GM19238 (cell line): ENCODE results near the gene PHLDA3.

Experiments used
- DNase-seq: peaks from one replicate; pipeline ENCODE4 v3.0.0; 2011; ENCODE audit warnings: low spot score; ENCODE audit not compliant: insufficient read length

PHLDA3 gene

GRCh38 chr1:201430776-201431175 is 38.2 kb downstream of the PHLDA3 start:
- DNase-seq = no peak

DNA sequence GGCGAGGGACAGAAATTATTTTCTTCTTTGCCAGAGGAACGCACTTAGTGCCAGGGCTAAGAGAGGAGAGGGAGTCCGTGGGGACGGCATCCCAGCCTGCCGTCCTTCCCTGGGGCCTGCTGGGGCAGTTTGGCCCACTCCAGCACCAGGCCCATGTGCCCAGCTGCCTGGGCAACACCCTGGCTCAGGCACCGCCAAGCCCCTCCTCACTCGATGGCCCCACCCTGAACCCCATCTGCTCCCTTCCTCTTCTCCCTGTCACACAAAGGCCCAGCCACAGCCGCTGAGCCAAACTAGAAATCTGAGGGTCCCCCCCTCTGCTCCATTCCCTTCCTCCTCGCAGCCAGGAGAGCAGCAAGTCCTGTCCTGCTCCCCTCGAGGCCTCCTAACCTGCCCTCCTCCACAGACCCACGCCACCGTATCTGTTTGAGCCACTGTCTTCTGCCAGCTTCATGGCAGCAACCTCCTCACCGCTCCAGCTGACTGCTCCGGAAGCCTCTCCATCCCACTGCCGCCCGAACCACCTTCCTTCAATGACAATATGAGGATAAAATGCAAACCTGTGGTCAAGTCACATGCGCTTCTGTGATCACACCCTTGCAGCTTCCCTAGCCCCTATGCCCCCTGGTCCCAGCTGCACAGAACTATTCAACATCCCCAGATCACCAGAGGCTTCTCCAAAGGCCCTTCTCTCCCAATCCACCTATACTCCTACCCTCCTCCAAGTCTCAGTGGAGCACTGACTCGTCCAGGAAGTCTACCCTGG is 39.1 kb downstream of the PHLDA3 start:
- DNase-seq = no peak

GRCh38 chr1:201427963-201428362 is 41.0 kb downstream of the PHLDA3 start:
- no peak for DNase-seq

GRCh38 chr1:201426479-201427310 is 42.3 kb downstream of the PHLDA3 start:
- DNase-seq = no peak

DNA sequence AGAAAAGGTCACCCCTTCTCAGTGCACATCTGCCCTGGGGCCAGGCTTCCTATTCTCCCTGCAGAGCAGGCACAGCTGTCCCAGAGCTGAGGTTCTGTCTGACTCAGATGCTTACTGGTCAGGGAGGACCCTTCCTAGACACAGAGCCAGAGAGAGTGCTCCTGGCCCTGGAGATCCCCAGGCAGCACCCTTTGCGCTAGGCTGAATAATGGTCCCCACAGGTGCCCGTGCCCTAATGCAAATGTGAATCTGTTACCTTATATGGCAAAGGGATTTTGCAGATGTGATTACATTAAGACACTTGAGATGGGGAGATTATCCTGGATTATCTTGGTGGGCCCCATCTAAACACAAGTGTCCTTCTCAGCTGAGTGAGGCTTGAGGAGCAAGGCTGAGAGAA is 44.8 kb downstream of the PHLDA3 start:
- no peak for DNase-seq

DNA sequence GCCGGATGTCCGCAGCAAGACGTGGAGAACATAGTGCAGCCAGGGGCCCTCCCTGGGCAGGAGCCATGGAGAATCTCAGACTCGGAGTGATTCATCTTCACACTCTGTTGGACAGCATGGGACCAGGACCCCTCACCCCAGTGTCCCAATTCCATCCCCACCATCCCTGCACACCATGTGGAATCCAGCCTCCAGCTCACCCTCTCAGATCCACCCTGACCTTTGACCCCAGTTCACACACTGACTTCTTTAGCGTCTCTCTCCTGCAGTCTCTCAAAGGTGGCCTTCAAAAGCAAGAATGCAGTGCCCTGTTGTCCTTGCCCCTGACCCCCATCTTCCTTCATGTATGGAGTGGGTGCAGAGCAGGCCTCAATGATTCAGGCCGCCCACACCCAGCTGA is 45.3 kb downstream of the PHLDA3 start:
- no peak for DNase-seq

GRCh38 chr1:201422436-201423030 is 46.5 kb downstream of the PHLDA3 start:
- no peak for DNase-seq

GRCh38 chr1:201422026-201422425 is 47.0 kb downstream of the PHLDA3 start:
- DNase-seq = no peak

DNA sequence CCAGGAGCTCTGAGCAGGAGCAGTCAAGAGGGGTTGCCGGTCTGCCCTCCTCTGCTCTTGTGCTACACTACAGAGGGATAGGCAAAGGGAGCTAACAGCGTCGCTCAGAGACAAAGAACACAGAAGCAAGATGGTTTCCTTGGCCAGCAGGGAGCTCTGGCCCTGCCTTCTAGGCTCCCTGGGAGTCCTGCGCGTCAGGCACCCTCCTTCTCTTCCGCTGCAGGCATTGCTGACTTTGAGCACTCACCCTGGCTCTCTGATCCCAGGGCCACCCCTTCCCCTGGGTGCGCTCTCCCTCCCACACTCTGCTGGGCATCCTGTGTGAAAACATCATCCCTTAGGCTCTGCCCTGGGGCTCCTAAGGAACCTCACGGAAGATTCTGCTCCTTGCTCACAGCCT is 47.9 kb downstream of the PHLDA3 start:
- DNase-seq = no peak

- no peak for DNase-seq
Measured at GRCh38 chr1:201420608-201421002, 48.4 kb downstream of the PHLDA3 start.

DNA sequence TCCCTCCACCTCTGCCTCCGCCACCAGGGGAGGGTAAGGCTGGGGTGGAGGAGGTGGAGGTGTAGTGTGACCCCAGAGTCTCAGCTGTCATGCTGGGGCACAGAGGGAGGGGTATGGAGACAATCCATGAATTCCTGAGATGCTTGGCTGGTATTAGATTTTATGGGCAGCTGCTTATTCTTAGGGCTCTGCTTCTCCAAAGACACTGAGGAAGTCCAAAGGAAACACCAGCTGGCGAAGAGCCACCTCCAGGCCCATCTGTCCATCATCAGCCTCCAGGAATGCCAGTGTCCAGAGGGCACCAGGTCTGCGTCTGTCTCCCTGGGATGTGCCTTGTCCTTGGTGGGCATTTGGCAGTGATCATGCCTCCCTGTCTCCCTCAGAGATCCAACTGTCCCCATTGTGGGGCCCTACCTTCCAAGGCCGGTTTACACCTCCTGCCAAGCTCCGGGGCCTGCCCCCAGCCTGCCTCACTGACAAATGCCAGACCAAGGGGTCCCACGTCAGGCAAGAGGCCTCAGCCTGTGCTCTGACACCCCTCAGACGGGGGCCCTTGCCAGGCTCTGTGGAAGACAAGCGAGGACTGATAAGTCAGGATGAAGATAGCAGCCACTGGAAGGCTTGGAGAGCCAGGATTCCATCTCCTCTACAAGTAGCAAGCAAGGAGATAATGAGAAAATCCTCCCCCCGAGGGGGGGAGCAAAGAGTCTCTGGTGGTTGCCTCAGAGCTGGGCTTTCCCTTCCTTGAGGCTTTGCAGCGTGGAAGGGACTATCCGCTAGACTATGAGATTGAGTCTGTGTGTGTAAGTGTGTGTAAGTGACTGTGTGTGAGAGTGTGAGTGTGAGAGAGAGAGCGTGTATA is 49.0 kb downstream of the PHLDA3 start:
- no peak for DNase-seq

GRCh38 chr1:201419256-201419655 is 49.7 kb downstream of the PHLDA3 start:
- DNase-seq = no peak

GRCh38 chr1:201418461-201418860 is 50.5 kb downstream of the PHLDA3 start:
- no peak for DNase-seq
